Heart right ventricle (tissue), 16 donors: Measurements from ENCODE around the gene PRR20G. TPM values are rescaled to one million over a fixed set of nuclear protein-coding genes. Genes with fewer than 3 reads are reported as not detected.
"Not testable (repeated sequence)": the region's sequence is repeated elsewhere in the genome, so short reads cannot be mapped to it uniquely, and the experiment has no call there.

Source experiments
- ATAC-seq, 8 donors: fragments of 200-7000 bp; cut with Tn5 transposase; one replicate each; pipeline ENCODE4 v1.9.1; 2020; ENCODE audit warnings: mild to moderate bottlenecking in 8 of 8, moderate library complexity in 8 of 8, moderate number of reproducible peaks in 1 of 8
- DNase-seq, 2 donors: peaks; one replicate each; pipeline ENCODE4 v3.0.0-alpha.2; 2020
- H3K27ac ChIP-seq, 10 donors: fragments of 200-600 bp; sonication (generic) in 2 of 10; one replicate each; pipeline versions ENCODE4 v1.5.0 to v1.8.0; 2020 to 2022; ENCODE audit warnings: mild to moderate bottlenecking in 3 of 10
- H3K27me3 ChIP-seq, 7 donors: fragments of 200-600 bp; one replicate each; pipeline ENCODE4 v1.8.0; 2021 to 2022; ENCODE audit warnings: mild to moderate bottlenecking in 2 of 7
- H3K36me3 ChIP-seq, 9 donors: fragments of 200-600 bp; sonication (generic) in 1 of 9; one replicate each; pipeline versions ENCODE4 v1.5.0 to v1.8.0; 2020 to 2022; ENCODE audit warnings: mild to moderate bottlenecking in 2 of 9
- H3K4me1 ChIP-seq, 9 donors: fragments of 200-600 bp; sonication (generic) in 1 of 9; one replicate each; pipeline versions ENCODE4 v1.5.0 to v1.8.0; 2020 to 2022; ENCODE audit warnings: mild to moderate bottlenecking in 4 of 9
- H3K4me3 ChIP-seq, 10 donors: fragments of 200-600 bp; sonication (generic) in 2 of 10; one replicate each; pipeline versions ENCODE4 v1.5.0 to v1.8.0; 2020 to 2022; ENCODE audit warnings: mild to moderate bottlenecking in 7 of 10, moderate library complexity in 2 of 10
- H3K9me3 ChIP-seq, 11 donors: fragments of 200-600 bp in 10 of 11; sonication (generic) in 2 of 11; one replicate each; pipeline versions ENCODE4 v1.5.0 to v1.8.0; 2013 to 2022; ENCODE audit warnings: mild to moderate bottlenecking in 2 of 11, control low read depth in 1 of 11, moderate library complexity in 1 of 11
- WGBS, 2 donors: extraction: QIAGEN DNeasy Blood & Tissue Kit; methylation state at CpG; one replicate each; pipeline ENCODE4 v1.1.7; 2013; ENCODE audit warnings: inconsistent platforms in 1 of 2; 5-methylcytosine and 5-hydroxymethylcytosine counted together
- intact Hi-C, 10 donors: fragments of 100-400 bp; cut with DNase I; formaldehyde crosslinking; loops; one replicate each; pipeline versions ENCODE4 v1.11.1 to v1.14.2; 2022
- polyA plus RNA-seq, 2 donors: library from polyadenylated mRNA; stranded (reverse); fragments of 200-250 nt; gene quantifications; one replicate each; pipeline ENCODE4 v1.2.3, GENCODE V29; 2013
- total RNA-seq, 10 donors: library from RNA; stranded (reverse); fragmentation: NEBNext Ultra II Directional in 3 of 10; extraction: Animal tissue kit (Norgen Biotek cat#: 25700) in 3 of 10; gene quantifications; one replicate each; pipeline versions ENCODE4 v1.2.1 to v1.2.4, GENCODE V29; 2021 to 2023
- TF ChIP-seq, protein P1 (sequence below), 9 donors: fragments of 200-600 bp; sonication (generic) in 2 of 9; IDR thresholded peaks; one replicate each; pipeline versions ENCODE4 v1.5.0 to v1.8.0; 2021 to 2022; ENCODE audit warnings: antibody characterized with exemption in 9 of 9, mild to moderate bottlenecking in 5 of 9, moderate library complexity in 1 of 9
- donor health status: Arrhythmogenic right ventricular cardiomyopathy.
- donor health status: ischemic (EF 13 %, LVEDD 7.1; RV severe dilation, severe dysfunction).
- donor health status: healthy with polysubstance abuse.
- donor health status: DM: no; HTN: yes; CAD: no.
- donor health status: DM: no; HTN: no; CAD: no.
- donor health status: ischemic (EF 25% LVEDD 6.9; RV normal size, moderate dysfunction).
- donor health status: ischemic (EF 25% LVEDD 5.7; RV mildly dilated, moderate dysfunction).
- donor health status: healthy.
- donor health status: DM: yes; HTN: yes; CAD: no.
- donor health status: Ischemic cardiomyopathy.
- donor health status: ischemic (EF 35%, LVEDD 5.7; RV mildly dilated, moderate dysfunction).
- donor health status: nonischemic (EF 11% LVEDD 7.7; RV severe dilation, severe dysfunction).
- donor health status: DM: yes; HTN: yes; CAD: no.
- donor health status: PGD.
- donor health status: ischemic (EF 29% LVEDD 5.4; RV normal size, mild dysfunction).
- donor health status: nonischemic (EF 23%, LVEDD 6.1; RV moderate dilation, normal function).

The PRR20G gene
- total and polyA plus RNA-seq, 12 donors, result not detected

DNA sequence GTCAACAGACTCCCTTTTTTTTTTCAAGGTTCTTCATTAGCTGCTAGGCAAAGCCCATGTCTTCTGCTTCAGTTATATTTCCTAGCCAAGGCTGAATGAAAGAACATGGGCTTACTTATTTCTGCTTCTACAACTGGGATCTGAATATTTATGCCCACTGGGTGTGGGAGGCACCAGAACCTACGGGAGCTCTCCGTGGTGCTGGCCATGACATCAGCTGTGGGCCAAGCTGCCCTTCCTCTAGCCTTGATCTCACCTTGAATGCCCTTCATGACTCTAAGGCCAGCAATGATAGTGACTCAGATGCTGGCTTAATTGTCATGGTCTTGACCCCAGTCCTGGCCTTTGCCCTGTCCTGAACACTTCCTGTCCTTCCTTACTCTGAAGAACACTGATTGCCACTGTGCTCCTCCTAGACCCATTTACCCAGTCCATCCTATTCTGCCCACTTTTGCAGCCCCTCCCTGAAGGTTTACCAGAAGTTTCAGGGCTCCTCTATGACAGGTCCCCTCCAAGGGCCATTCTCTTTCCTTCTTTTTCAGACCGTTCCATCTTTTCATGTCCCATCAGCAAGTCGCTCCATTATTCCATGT lies 32.8 kb upstream of the PRR20G start:
- WGBS, 2 donors, result 65 to 68% methylated on average over 4 of the region's 4 CpGs
- DNase-seq, result no peak
- H3K36me3 ChIP-seq, result no peaks in the 10 kb centered on the region
- H3K27me3 ChIP-seq, result peaks cover 0 to 10% (median 0%) of the 10 kb centered on the region in 7 donors
- no peak overlapping the region for H3K27ac ChIP-seq
- H3K4me1 ChIP-seq, result peaks cover 0 to 13% (median 0%) of the 10 kb centered on the region in 9 donors
- TF ChIP-seq, protein P1, sequence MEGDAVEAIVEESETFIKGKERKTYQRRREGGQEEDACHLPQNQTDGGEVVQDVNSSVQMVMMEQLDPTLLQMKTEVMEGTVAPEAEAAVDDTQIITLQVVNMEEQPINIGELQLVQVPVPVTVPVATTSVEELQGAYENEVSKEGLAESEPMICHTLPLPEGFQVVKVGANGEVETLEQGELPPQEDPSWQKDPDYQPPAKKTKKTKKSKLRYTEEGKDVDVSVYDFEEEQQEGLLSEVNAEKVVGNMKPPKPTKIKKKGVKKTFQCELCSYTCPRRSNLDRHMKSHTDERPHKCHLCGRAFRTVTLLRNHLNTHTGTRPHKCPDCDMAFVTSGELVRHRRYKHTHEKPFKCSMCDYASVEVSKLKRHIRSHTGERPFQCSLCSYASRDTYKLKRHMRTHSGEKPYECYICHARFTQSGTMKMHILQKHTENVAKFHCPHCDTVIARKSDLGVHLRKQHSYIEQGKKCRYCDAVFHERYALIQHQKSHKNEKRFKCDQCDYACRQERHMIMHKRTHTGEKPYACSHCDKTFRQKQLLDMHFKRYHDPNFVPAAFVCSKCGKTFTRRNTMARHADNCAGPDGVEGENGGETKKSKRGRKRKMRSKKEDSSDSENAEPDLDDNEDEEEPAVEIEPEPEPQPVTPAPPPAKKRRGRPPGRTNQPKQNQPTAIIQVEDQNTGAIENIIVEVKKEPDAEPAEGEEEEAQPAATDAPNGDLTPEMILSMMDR (IDR thresholded peaks at IDR 0.05), result no peak
- no peak overlapping the region for H3K4me3 ChIP-seq
- H3K9me3 ChIP-seq, result no peaks in the 10 kb centered on the region
- intact Hi-C loops, result no loop called here
- ATAC-seq, result no peak

DNA sequence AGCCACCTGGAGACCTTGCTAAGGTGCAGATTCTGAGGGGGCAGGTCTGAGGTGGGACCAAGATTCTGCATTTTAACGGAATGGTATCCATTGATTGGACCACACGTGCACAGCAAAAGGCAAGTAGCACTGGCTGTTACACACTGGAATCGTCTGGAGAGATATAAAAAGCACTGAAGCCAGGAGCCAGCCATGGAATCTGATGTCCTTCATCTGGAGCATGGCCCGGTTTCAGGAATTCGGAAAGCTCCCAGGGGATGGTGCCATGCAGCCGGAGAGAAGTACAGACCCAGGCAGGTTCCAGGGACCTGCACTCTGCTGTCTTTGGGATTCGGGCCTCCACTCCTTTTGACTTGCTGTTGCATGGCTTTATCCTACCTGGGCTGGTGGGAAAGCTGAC lies 28.8 kb upstream of the PRR20G start:
- peak in 1 of 2 donors; percentile 13 for DNase-seq
- Histone ChIP-seq H3K9me3 (no peaks in the 10 kb centered on the region), H3K27me3 (peaks cover 0 to 17% (median 0%) of the 10 kb centered on the region in 7 donors), H3K4me1 (peaks cover 0 to 7% (median 0%) of the 10 kb centered on the region in 9 donors), H3K27ac (no peak overlapping the region), H3K4me3 (no peak overlapping the region), H3K36me3 (no peaks in the 10 kb centered on the region)
- ATAC-seq, result peak in 6 of 8 donors; percentile 61 to 87 (median 73)
- 52 to 57% methylated on average over 7 of the region's 7 CpGs for WGBS, 2 donors
- intact Hi-C loops, result no loop called here
- TF ChIP-seq, protein P1 (IDR thresholded peaks at IDR 0.05), result no peak

DNA sequence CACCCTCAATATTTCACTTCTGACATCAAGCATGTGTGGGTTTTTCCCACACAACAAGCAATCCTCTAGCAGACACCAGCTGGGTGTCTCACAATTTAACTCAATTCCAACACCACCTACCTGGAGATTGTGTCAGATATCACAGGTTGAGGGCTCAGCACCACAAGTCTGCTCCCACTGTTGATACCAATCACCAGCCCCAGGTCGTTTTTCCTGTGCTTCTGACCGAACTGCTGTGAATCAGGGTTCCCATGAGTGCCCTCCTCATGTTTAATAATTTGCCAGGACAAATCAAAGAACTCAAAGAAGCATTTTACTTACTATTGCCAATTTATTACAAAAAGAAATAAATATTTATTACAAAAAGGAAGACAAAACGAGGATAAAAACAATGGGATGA lies 25.0 kb upstream of the PRR20G start:
- H3K36me3 ChIP-seq, result no peaks in the 10 kb centered on the region
- intact Hi-C loops, result no loop called here
- ATAC-seq (no peak), DNase-seq (no peak)
- H3K27me3 ChIP-seq, result peaks cover 0 to 17% (median 8%) of the 10 kb centered on the region in 7 donors
- H3K27ac ChIP-seq, result no peak overlapping the region
- WGBS, 2 donors, result 24 to 32% methylated on average over 3 of the region's 3 CpGs
- TF ChIP-seq, protein P1 (IDR thresholded peaks at IDR 0.05), result no peak
- no peak overlapping the region for H3K4me3 ChIP-seq
- peaks cover 0 to 7% (median 0%) of the 10 kb centered on the region in 9 donors for H3K4me1 ChIP-seq
- H3K9me3 ChIP-seq, result no peaks in the 10 kb centered on the region

DNA sequence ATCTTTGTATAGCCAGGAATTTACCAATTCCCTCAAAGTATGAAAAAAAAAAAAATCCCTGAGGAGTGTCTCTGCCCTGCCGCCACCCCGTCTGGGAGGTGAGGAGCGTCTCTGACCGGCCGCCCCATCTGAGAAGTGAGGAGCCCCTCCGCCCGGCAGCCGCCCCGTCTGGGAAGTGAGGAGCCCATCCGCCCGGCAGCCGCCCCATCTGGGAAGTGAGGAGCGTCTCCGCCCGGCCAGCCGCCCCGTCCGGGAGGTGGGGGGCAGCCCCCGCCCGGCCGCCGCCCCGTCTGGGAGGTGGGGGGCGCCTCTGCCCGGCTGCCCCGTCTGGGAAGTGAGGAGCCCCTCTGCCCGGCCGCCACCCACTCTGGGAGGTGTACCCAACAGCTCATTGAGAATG lies 21.0 kb upstream of the PRR20G start:
- Histone ChIP-seq H3K4me1 (peaks cover 0 to 18% (median 0%) of the 10 kb centered on the region in 9 donors), H3K27me3 (peaks cover 0 to 36% (median 17%) of the 10 kb centered on the region in 7 donors)
- intact Hi-C loops, H3K9me3 ChIP-seq, ATAC-seq, H3K27ac ChIP-seq, DNase-seq, H3K36me3 ChIP-seq, H3K4me3 ChIP-seq: not testable (repeated sequence)
- 81 to 89% methylated on average over 11 to 28 of the region's 28 CpGs for WGBS, 2 donors

DNA sequence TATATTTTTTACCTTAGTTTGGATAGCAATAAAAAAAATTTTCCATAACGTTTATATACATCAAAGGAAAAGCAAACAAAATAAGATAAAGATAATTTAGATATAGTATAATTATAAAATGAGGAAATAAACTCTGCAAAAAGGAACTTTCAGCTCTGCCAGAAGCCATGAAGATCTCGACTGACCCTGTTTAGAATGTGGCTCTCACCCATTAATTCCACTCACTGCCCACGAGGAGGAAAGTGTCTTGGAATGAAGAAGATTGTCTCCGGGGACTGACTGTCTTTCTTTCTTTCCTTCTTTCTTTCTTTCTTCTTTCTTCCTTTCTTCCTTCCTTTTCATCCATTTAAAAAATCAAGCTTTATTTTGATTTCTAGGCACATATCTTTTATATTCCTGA lies 20.1 kb upstream of the PRR20G start:
- no peaks in the 10 kb centered on the region for H3K36me3 ChIP-seq
- no peak overlapping the region for H3K4me3 ChIP-seq
- H3K9me3 ChIP-seq, result no peaks in the 10 kb centered on the region
- intact Hi-C loops, result no loop called here
- ATAC-seq (no peak), DNase-seq (no peak)
- H3K4me1 ChIP-seq, result peaks cover 0 to 18% (median 0%) of the 10 kb centered on the region in 9 donors
- TF ChIP-seq, protein P1 (IDR thresholded peaks at IDR 0.05), result no peak
- 61 to 65% methylated on average over 4 of the region's 4 CpGs for WGBS, 2 donors
- H3K27me3 ChIP-seq, result peaks cover 0 to 40% (median 17%) of the 10 kb centered on the region in 7 donors
- peak overlapping the region in 1 of 10 donors; percentile 65 for H3K27ac ChIP-seq
